MCF 10A (cell line): ENCODE results near the gene RAB3IP. TPM values are rescaled to one million over a fixed set of nuclear protein-coding genes. Genes with fewer than 3 reads are reported as not detected.

Experiments used
- BruUV-seq: library from RNA; stranded (reverse); fragments of 400-500 nt; replicated peaks from 2 replicates; lab custom pipeline; 2021; lab: Mats Ljungman, UMichigan
- CTCF ChIA-PET: fragments of 300-600 bp; sonication (Branson Sonifier 250); formaldehyde crosslinking; extraction: SDS; loops from one replicate; lab custom pipeline; 2021; ENCODE audit warnings: antibody characterized with exemption, inconsistent platforms; lab: Yijun Ruan, JAX
- POLR2A ChIA-PET: fragments of 300-600, 350-650 bp; sonication (Branson Sonifier 250); formaldehyde crosslinking; extraction: SDS; loops from one replicate; lab custom pipeline; 2020; ENCODE audit warnings: antibody characterized with exemption, inconsistent platforms; lab: Yijun Ruan, JAX
- DNase-seq: peaks from one replicate; pipeline ENCODE4 v3.0.0-alpha.2; 2018; ENCODE audit not compliant: unreplicated experiment
- H3K27ac Mint-ChIP-seq: one replicate; pipeline ENCODE4 v1.8.0; 2022; ENCODE audit warnings: mild to moderate bottlenecking, low read depth, mixed read lengths; ENCODE audit not compliant: unreplicated experiment
- H3K27me3 Mint-ChIP-seq: one replicate; pipeline ENCODE4 v1.8.0; 2022; ENCODE audit warnings: mixed read lengths; ENCODE audit not compliant: insufficient read depth, unreplicated experiment
- H3K36me3 Mint-ChIP-seq: one replicate; pipeline ENCODE4 v1.8.0; 2022; ENCODE audit warnings: mild to moderate bottlenecking, moderate library complexity, mixed read lengths; ENCODE audit not compliant: insufficient read depth, unreplicated experiment
- H3K4me1 Mint-ChIP-seq: one replicate; pipeline ENCODE4 v1.8.0; 2022; ENCODE audit warnings: mixed read lengths; ENCODE audit not compliant: insufficient read depth, unreplicated experiment
- H3K4me3 Mint-ChIP-seq: one replicate; pipeline ENCODE4 v1.8.0; 2022; ENCODE audit warnings: mild to moderate bottlenecking, moderate library complexity, mixed read lengths; ENCODE audit not compliant: unreplicated experiment
- H3K9me3 Mint-ChIP-seq: one replicate; pipeline ENCODE4 v1.8.0; 2022; ENCODE audit warnings: mixed read lengths; ENCODE audit not compliant: unreplicated experiment
- CTCF ChIP-seq: fragments of 200-600 bp; IDR thresholded peaks from one replicate; pipeline ENCODE4 v1.8.0; 2022; ENCODE audit warnings: antibody characterized with exemption, mild to moderate bottlenecking; ENCODE audit not compliant: unreplicated experiment
- intact Hi-C: fragments of 100-400 bp; cut with micrococcal nuclease; formaldehyde crosslinking; loops from 2 replicates; pipeline ENCODE4 v1.14.1; 2022
- total RNA-seq: library from RNA; stranded (reverse); gene quantifications from 2 replicates; pipeline ENCODE4 v1.2.3, GENCODE V29; 2022

Gene RAB3IP
- total RNA-seq, 1 experiment from 2014 or later, result 31.5 TPM

- H3K27me3 Mint-ChIP-seq, result no peaks in the 10 kb centered on the region
- ChIA-PET POLR2A (interaction anchor here (1.1 kb wide), 1 partner anchor 131 kb away, joined by 4 read pairs; no protein-coding TSS in a partner anchor), CTCF (interaction anchor here (1.6 kb wide), 1 partner anchor 12 kb away, joined by 5 read pairs; no protein-coding TSS in a partner anchor)
- no peak for DNase-seq
- intact Hi-C loops, result no loop called here
- no peaks in the 10 kb centered on the region for H3K36me3 Mint-ChIP-seq
- no peaks in the 10 kb centered on the region for H3K4me1 Mint-ChIP-seq
- no TSS peak for BruUV-seq
- no peak overlapping the region for H3K27ac Mint-ChIP-seq
- no peaks in the 10 kb centered on the region for H3K9me3 Mint-ChIP-seq
- no peak for TF ChIP-seq CTCF
- no peak overlapping the region for H3K4me3 Mint-ChIP-seq
These were observed 34.3 kb upstream of the RAB3IP start for GRCh38 chr12:69704357-69704756.

GRCh38 chr12:69708649-69709048, 30.0 kb upstream of the RAB3IP start:
- Mint-ChIP-seq H3K4me1 (no peaks in the 10 kb centered on the region), H3K27ac (no peak overlapping the region), H3K4me3 (no peak overlapping the region), H3K36me3 (no peaks in the 10 kb centered on the region), H3K9me3 (no peaks in the 10 kb centered on the region), H3K27me3 (no peaks in the 10 kb centered on the region)
- no peak for TF ChIP-seq CTCF
- BruUV-seq, result no TSS peak
- ChIA-PET POLR2A (no interaction called here), CTCF (no interaction called here)
- intact Hi-C loops, result no loop called here
- no peak for DNase-seq

GRCh38 chr12:69712826-69713225, 25.8 kb upstream of the RAB3IP start:
- no peaks in the 10 kb centered on the region for H3K36me3 Mint-ChIP-seq
- no peak for DNase-seq
- BruUV-seq, result no TSS peak
- no peaks in the 10 kb centered on the region for H3K27me3 Mint-ChIP-seq
- intact Hi-C loops, result no loop called here
- ChIA-PET POLR2A (interaction anchor here (0.9 kb wide), 1 partner anchor 8 kb away, joined by 3 read pairs; no protein-coding TSS in a partner anchor), CTCF (no interaction called here)
- TF ChIP-seq CTCF, result no peak
- H3K4me1 Mint-ChIP-seq, result no peaks in the 10 kb centered on the region
- H3K27ac Mint-ChIP-seq, result no peak overlapping the region
- H3K4me3 Mint-ChIP-seq, result no peak overlapping the region
- no peaks in the 10 kb centered on the region for H3K9me3 Mint-ChIP-seq

- H3K27ac Mint-ChIP-seq, result no peak overlapping the region
- BruUV-seq, result no TSS peak
- H3K36me3 Mint-ChIP-seq, result no peaks in the 10 kb centered on the region
- no peak overlapping the region for H3K4me3 Mint-ChIP-seq
- POLR2A ChIA-PET, result interaction anchor here (0.6 to 1.0 kb wide), 2 partner anchors 8 to 839 kb away, joined by 3 to 5 read pairs; no protein-coding TSS in a partner anchor
- intact Hi-C loops, result no loop called here
- CTCF ChIA-PET, result no interaction called here
- no peaks in the 10 kb centered on the region for H3K9me3 Mint-ChIP-seq
- TF ChIP-seq CTCF, result no peak
- no peak for DNase-seq
- peaks cover 3% of the 10 kb centered on the region for H3K4me1 Mint-ChIP-seq
- H3K27me3 Mint-ChIP-seq, result no peaks in the 10 kb centered on the region
These were observed 24.1 kb upstream of the RAB3IP start for GRCh38 chr12:69714542-69714941.
